ENCODE results near the gene TMPRSS2.
A peak's percentile ranks its signal among the peaks of the same experiment; 100 is the strongest.

TMPRSS2 gene

DNA sequence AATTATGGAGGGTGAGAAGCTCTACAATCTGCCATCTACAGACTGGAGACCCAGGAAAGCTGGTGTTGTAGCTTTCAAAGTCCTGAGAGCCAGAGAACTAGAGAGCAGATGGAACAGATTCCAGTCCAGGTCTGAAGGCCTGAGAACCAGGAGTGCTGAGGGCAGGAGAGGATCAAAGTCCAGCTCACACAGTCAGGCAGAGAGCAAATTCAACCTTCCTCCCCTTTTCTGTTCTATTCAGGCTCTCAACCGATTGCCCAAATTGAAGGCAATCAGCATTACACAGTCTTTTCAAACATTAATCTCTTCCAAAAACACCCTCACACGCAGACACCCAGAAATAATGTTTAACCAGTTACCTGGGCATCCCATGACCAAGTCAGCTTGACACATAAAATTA lies 2.5 kb upstream of the TMPRSS2 start:
- no peak for DNase-seq

DNA sequence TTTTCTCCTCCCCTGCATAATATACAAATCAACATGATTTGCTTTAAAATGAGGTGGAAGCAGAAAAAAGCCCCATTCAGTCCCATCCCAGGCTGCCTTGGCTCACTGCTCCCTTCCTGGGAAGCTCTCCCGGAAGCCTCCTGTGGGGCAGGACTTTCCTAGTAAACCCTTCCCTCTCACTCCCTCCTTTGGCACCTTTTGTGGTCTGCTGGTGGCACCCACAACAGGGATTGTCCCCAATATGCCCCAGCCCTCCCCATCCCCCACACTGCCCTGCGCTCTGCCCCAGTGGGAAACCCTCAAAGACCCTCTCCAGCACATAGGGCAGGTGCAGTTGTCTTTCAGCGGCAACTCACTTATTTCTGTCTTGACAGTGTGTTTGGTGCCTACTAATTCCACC lies 1.8 kb upstream of the TMPRSS2 start:
- DNase-seq: no peak

DNA sequence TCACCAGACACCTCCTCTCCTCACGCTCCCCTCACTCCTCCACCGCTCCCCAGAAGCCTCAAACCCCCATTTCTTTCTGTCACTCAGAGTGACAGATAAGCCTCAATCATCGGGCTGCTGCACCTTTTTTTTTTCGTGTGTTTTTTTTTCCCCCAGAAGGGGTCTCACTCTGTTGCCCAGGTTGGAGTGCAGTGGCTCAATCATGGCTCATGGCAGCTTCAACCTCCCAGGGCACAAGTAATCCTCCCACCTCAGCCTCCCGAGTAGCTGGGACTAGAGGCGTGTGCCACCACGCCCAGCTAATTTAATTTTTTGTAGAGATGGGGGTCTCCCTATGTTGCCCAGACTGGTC lies 1.2 kb upstream of the TMPRSS2 start:
- DNase-seq: no peak

DNA sequence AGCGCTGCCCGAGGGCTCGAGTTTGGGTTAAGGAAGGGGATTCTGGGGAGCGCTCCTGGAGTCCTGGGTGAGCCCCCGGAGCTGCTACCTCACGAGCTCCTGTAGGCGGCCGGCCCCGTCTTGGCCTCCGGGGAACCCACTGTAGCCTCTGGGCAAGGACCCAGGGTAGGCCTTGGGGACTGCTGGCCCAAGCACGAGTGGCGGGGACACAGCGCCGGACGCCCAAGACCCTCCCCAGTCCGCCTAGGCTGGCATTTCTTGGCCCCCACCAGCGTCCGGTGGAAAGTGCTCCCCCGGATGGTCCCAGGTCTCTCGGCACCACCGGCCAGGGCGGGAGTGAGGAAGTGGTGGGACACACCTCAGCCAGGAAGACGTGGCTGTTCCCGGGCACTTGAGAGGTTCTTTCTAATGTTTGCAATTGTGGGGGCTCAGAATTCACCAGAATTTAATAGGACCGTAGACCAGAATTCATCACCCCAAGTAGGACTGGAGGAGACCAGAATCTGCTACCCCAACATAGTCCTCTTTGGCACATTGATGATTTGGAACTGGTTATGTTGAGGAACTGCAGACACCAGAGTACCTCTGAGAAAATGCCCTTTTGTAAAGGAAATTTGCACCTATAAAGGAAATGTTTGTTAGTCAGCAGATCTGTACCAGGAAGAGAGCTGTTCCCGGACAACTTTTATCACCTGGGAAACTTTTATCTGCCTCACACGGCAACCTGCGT lies 622 bp upstream of the TMPRSS2 start:
- no peak for DNase-seq

DNA sequence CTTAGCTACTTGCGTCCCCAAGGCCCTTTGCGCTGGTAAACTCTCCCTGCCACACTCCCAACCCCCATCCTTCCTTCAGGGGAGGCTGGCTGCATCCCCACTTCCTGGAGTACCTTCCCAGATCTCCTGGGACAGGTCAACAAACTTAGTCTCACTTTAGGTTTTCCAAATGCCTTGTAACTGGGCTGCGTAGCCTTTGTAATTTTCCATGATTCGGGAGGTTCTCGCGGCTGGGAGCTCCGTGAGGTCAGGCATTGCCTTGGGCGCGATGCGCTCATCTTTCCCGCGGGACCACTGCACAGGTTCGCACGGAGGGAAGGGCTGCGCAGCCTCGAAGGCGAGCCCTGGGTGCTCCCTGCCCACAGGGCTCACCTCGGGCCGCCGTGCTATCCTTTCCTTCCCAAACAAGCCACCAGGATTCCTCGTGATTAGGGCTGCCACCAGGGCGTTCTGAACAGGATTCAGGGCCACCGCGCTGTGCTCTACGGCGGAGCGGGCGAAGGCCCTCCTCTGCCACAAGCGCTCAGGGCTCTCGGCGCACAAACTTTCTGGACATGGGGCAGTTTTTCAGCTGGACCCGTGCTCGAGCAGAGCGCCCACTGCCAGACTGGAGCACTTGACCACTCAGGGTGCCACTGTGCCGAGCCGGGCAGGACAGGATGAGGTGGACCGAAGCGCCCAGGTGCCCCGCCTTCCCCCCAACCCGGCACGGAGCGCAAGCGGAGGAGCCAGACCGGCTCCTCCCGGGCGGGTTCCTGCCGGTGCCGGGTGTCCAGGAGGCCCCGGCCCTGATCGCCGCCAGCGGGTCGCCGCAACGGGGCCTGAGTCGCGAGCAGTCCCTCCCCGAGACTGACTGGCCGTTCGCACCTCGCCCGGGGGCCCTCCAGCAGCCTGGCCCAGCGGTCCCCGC lies 1.1 kb downstream of the TMPRSS2 start:
- no peak for DNase-seq

DNA sequence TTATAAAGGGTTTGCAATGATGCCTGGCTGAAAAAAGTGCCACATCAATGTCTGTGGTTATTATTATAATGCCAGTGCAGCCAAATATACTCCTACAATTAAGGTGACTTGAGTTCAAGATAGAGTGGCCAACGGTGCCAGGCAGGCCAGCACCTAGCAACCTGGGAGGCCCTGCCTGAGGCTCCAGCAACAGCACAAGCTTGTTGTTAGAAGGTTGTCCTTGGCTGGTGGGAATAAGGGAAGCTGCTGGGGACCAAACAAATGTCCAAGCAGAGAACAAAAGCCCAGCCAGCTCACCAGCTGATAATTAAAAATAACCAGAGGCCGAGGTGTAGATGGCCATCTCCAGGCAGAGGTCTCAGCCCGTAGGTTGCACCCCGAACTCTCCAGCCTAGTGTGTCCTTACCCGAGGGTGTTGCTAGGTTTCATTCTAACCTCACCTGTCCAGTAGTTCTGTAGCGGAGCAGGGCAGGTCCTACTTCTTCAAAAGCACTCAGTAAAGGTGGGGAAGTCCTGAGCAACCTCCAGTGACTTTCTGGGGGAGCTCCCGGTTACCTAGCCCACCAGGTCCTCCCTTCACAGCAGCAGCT lies 1.9 kb downstream of the TMPRSS2 start:
- no peak for DNase-seq

DNA sequence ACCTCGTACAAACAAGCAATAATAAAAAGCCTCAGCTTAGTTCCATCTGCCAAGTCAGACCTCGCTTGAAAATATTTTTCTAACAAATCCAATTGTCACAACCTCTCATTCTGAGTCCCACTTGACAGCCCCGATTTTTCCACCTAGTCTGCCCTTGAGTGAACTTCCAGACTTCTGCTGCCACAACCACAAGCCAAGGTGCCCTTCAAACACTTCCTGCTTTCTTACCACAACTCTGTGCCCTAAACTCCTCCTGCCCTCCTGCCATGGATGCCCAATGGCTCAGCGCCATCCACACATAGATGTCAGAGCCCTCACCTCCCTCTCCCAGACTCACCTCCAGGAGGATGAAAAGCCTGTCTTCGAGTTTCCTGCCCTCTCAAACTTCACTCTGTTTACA lies 3.9 kb downstream of the TMPRSS2 start:
- DNase-seq: no peak

DNA sequence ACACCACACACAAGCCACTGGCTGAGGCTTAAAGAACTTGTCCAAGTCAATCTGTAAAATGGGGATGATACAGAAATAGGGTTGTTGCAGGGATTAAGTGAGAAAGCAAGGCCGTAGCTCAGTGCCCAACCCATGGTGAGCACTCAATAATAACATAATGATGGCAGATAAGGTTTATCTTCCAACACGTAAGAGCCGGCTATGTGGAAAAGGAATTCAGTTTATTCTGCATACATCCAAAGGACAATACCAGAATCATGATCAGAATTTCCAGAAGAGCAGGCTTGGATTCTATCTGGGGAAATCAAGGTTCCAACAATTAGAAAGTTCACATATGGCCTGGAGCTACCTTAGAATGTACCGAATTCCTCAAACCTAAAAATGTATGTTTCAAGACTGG lies 4.6 kb downstream of the TMPRSS2 start:
- no peak for DNase-seq

DNA sequence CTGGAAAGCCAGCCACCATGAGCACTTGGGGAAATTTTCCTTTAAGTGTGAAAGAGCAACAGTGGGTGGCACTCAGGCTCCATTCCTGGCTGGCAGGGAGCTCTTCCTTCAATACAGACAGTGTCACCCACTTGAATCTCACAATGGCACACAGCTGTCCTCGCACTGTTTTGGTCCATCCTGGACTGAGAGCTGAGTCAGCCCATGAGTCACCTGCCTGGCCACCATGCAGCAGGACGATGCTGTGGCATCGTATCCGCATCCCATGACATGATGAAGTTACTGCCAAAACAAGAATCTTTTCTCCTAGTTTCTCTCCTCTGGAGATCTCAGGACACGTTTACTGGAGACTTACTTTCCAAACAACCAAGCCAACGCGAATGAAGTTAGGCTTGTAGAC lies 6.0 kb downstream of the TMPRSS2 start:
- peak in 1 of 51 donors; percentile 35 for DNase-seq

DNA sequence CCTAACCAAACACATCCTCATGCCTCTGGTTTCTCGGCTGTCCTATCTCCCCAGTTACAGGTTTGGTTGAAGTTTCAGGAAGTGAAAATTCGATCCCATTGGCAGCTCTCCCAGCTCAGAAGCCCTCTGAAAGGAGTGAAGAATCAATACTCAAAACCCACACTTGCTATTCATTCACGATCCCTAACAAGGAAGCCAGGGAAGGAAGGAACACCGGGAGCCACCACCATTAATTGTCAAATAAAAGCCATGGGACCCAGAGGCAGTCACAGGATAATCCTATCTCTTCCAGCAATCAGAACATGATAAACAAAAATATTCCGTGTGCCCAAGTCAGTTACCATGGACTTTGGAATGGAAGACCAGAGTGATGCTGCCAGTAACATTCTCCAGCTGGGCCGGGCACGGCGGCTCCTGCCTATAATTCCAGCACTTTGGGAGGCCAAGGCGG lies 7.0 kb downstream of the TMPRSS2 start:
- no peak for DNase-seq

DNA sequence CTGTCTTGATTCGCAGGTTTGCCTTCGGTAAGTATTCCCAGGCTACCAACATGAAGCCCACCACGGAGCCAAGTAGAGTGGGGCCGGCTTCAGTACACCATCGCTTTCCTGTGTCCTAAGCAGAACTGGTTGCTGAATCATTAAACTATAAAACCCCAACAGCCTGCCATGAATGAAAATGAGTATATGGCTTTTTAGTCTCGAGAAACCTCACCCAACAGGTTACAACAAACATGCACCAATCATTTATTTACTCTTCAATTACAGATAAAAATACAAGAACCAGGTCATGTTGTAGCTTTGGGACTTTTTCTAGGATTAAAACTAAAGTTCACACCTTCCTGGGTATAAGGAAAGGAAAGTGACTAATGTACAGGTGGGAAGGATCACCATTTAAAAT lies 7.6 kb downstream of the TMPRSS2 start:
- DNase-seq: no peak

DNA sequence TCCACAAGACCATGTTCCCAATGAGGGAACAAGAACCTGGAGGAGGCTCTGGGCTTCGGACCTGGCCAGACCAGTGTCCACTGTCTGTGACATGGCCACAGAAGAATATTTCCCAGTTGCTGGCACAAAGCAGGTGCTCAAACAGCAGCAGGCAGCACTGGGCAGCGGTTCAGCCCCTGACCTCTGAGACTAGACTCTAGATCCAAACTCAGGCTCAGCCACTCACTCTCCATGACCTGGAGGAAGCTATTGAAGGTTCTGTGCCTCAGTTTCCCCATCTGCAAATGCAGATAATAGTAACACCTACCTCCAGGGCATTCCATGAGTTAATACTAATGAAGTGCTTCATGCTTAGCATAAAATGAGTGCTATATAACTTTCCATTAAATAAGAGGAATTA lies 8.0 kb downstream of the TMPRSS2 start:
- no peak for DNase-seq

DNA sequence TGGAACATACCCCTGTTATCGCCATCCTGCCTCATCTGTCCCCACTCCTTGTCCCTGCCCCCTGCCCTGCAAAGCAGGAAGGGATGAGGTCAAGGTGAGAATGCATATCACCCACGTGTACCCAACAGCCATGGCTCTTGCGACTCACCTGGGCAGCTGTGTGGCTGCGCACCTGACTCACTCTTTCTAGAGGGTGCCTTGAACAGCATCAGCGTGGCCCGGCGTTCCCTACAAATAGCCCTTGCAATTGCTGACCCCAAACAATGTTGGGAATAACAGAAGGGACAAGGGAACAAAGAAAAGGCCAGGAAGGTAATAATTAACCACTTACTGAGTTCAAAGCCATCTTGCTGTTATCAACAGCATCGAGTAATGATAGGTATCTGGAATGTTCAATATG lies 10.2 kb downstream of the TMPRSS2 start:
- no peak for DNase-seq

DNA sequence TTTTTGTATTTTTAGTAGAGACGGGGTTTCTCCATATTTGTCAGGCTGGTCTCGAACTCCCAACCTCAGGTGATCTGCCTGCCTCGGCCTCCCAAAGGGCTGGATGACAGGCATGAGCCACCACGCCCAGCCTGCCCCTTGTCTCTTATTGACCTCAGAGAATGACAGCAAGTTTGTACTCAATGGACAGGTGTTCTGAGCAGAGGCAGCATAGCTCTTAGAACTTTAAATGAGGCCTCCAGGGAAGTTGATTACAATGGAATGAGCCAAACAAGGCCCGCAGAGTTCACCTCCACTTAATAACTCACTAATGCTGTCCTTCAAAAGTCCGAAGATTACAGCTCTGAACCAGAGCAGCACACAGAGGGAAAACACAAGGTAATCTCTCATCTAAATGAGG lies 10.9 kb downstream of the TMPRSS2 start:
- no peak for DNase-seq

DNA sequence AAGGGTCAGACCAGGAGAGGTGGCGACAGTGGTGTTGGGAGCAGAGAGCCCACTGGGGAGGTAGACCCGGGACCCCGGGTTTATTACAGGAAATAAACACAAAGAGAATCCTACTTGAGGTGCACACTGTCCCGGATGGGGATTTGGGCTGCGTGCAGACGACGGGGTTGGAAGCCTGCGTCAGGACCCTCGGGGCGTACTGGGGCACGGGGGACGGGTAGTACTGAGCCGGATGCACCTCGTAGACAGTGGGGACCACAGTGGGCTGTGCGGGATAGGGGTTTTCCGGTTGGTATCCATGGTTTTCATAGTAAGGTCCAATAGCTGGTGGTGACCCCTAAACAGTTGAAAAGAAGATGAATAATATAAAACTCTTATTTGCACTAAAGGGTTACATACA lies 13.7 kb downstream of the TMPRSS2 start:
- no peak for DNase-seq

DNA sequence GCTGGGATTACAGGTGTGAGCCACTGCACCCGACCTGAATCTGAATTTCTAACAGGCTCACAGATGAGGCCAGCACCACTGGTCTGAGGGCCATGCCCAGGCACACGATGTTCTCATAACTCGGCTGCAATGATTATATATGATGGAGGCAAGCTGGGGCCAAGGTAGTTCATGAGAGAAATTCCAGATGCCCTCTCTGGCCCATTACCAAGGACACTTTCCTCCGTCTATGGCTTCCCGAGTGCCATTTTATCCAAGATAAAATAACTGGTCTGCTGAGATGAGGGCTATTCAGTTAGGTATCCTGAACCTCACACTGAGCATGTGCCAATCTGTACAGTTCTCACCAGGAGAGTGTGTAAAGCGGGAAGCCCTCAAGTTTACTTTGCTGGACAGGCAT lies 16.5 kb downstream of the TMPRSS2 start:
- DNase-seq: no peak

DNA sequence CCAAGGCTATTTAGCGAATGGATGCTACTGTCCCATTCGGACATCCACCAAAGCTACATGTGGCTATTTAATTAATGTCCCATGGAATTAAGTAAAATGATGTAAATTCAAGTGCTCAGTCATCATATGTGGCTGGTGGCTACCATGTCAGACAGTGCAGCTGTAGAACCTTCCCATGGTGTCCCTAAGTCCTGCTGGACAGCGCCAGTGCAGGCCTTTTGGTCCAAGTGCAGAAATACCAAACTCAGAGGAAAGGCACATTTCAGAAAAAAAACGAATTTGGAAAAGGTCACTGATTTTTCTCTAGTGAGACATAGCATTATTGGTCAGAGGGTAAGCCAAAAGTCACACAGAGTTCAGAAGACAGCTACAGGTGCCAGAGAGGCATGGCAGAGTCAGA lies 17.6 kb downstream of the TMPRSS2 start:
- no peak for DNase-seq

DNA sequence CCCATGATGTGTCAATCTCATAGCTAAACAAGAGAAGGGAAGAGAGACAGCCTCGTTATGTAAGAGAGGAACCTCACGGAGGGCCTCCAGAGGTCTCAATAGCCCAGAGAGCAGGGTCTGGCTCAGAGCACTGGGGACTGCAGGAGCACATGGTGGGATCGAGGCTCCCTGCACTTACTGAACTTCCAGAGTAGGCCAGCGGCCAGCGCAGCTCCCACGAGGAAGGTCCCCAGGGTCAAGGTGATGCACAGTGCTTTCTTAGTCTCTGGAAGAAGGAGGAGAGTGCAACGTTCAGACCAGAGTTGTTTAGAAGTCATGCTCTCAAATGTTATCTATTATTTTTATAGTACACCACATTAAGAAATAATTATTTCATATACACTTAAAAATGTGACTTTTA lies 18.6 kb downstream of the TMPRSS2 start:
- no peak for DNase-seq

DNA sequence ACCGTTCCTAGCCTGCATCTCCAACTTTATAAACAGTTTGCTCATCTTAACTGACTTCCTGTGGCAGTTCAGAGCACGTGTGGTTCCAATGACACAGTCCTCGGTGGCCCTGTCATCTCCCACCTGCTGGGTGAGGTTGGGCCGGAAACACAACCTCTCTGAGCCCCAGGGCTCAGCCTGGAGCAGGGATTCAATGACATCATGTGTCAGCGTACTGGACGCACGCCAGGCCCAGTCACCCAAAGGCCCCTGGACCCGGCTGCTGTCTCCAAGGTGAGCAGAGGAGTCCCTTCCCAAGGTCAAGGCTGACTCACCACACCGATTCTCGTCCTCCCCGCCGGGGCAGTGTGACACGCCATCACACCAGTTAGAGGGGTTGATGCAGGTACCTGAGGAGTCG lies 19.9 kb downstream of the TMPRSS2 start:
- DNase-seq: no peak

DNA sequence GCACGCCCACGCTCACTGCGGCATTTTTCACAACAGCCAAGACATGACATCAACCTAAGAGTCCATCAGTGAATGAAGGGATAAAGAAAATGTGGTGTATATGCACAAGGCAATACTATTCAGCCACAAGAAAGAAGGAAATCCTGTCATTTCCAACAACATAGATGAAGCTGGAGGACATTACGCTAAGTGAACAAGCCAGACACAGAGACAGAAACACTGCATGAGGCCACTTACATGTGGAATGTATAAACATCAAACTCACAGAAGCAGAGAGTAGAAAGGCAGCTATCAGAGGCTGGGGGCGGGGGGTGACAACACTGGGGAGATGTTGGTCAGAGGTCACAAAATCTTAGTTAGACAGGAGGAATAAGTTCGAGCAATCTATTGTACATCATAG lies 20.9 kb downstream of the TMPRSS2 start:
- DNase-seq: no peak

DNA sequence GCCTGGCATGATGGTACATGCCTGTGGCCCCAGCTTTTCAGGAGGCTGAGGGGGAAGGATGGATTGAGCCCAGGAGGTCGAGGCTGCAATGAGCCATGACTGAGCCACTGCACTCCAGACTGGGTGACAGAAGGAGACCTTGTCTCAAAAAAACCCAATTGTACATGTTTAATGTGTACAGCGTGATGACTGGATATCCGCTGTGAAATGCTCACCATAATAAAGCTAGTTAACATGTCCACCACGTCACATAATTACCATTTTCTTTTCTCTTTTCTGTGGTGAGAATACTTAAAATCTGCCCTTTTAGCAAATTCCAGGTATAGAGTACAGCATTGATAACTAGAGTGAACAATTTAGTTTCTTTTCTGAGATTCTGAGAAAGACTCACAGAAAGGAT lies 24.0 kb downstream of the TMPRSS2 start:
- DNase-seq: no peak

DNA sequence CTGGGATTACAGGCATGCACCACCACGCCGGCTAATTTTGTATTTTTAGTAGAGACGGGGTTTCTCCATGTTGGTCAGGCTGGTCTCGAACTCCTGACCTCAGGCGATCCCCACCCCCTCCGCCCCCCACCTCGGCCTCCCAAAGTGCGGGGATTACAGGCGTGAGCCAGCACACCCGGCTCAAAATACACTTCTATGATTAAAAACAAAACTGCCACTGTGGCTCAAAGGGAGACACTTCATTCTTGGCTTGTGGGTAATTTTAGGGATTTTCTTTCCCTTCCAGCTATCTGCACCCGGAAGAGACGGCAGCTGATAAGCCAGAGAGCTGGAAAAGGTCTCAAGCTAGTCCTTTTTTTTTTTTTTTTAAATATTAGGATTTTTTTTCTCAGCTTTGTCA lies 24.5 kb downstream of the TMPRSS2 start:
- DNase-seq: no peak

DNA sequence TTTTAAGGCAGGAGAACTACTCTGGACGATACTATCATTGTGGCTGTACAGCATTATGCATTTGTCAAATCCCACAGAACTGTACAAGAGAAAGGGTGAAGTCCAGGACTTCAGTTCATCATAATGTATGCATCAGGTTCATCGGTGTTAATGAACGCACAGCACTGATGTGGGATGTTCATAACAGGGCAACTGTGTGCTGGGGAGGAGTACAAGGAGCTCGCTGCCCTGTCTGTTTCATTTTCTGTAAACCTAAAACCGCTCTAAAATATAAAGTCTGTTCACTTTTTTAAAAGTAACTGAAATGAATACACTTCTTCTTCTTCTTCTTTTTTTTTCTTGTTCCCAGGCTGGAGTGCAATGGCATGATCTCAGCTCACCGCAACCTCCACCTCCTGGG lies 25.0 kb downstream of the TMPRSS2 start:
- DNase-seq: no peak
